Measurements from ENCODE around the gene TMA16. TPM values are rescaled to one million over a fixed set of nuclear protein-coding genes. Genes with fewer than 3 reads are reported as not detected.
"Not testable (repeated sequence)": the region's sequence is repeated elsewhere in the genome, so short reads cannot be mapped to it uniquely, and the experiment has no call there.

TMA16 gene
- 18.6 and 43.8 TPM in 2 replicates for total RNA-seq (2014; rRNA removed; shearing (Covaris generic); ENCODE audit: low replicate concordance)

DNA sequence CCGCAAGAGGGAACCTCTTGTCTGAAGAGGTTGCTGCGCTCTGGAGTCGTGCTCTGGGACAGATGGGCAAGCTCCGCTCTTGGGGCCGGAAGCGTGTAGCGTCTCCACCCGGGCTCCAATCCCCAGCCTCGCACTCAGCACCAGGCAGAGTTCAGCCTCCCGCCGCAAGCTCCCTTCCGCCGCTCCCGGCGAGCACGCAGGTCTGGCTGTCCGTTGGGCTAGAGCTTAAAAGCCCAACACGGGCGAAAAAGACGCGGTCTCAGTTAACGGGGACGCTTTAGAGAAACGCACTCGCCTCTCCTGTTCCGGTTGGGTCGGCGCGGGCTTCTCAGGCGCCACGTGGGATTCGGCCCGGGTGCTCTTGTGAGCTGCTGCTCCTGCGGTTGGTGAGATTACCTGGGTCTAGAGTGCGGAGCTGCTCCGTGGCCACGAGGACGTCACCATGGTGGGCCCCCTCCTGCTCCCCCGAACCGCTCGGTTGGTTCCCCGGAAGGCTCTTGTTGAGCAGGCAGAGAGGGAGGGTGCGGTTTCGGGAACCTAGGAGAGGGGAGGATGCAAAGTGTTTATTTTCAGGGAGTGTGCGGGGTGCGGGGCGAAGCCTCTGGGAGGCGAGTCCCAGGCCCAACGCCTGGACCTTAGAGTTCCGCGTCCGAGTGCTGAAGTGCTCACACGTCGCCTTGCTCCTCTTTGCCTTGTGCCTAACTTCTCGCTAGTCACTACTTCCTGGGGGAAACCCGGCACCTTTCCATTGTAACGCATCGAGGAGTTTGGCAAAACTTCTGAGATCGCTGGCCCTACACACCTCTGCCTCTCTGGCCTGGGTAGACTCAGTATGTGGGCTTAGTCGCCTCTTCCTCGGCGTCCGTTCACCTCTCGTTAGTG, at the start of gene TMA16:
Gene TMA16, plus strand, starts transcription at position 331 of the 882 bp plus-strand sequence. Its CDS starts 112 bp downstream, at position 443.
- in situ Hi-C loops (cut with HindIII; ENCODE audit: low pct_unique_long_range_greater_than_20kb, low sequenced_read_pairs) = no loop called here
- peak; percentile 86 for DNase-seq (ENCODE audit: low read depth)

GRCh38 chr4:163447023-163447422, 47.5 kb upstream of the TMA16 start:
- in situ Hi-C loops (cut with HindIII; ENCODE audit: low pct_unique_long_range_greater_than_20kb, low sequenced_read_pairs) = not testable (repeated sequence)

GRCh38 chr4:163447481-163447880, 47.0 kb upstream of the TMA16 start:
- in situ Hi-C loops (cut with HindIII; ENCODE audit: low pct_unique_long_range_greater_than_20kb, low sequenced_read_pairs) = no loop called here
- DNase-seq (ENCODE audit: low read depth) = no peak

More at GRCh38 chr4:163447023-163447422, 47.5 kb upstream of the TMA16 start:
- DNase-seq (ENCODE audit: low read depth) = not testable (repeated sequence)

- in situ Hi-C loops (cut with HindIII; ENCODE audit: low pct_unique_long_range_greater_than_20kb, low sequenced_read_pairs) = no loop called here
- peak; percentile 14 for DNase-seq (ENCODE audit: low read depth)
Observed at GRCh38 chr4:163448540-163449203, 45.8 kb upstream of the TMA16 start.

GRCh38 chr4:163462556-163462955, 31.9 kb upstream of the TMA16 start:
- in situ Hi-C loops (cut with HindIII; ENCODE audit: low pct_unique_long_range_greater_than_20kb, low sequenced_read_pairs) = no loop called here

GRCh38 chr4:163467082-163467770, 27.3 kb upstream of the TMA16 start:
- in situ Hi-C loops (cut with HindIII; ENCODE audit: low pct_unique_long_range_greater_than_20kb, low sequenced_read_pairs) = no loop called here
- no peak for DNase-seq (ENCODE audit: low read depth)

More at GRCh38 chr4:163462556-163462955, 31.9 kb upstream of the TMA16 start:
- DNase-seq (ENCODE audit: low read depth) = no peak

DNA sequence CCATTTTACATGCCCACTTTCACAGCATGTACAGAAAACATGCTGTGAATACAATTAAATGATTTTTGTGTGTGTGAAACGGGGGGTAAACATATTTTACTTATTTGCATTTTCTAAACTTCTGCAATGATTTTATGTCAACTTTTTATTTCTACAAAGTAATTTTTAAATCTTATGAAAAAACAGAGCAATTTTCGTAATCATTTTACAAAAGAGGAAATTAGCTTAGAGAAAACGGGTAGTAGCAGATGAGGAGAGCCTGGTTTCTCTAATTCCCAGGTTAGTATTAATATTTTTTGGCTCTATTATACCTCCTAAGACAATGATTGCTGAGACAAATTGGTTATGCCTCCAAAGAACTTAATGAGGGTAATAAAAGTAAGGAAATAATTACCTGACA, 24.1 kb upstream of the TMA16 start:
- DNase-seq (ENCODE audit: low read depth) = no peak
- in situ Hi-C loops (cut with HindIII; ENCODE audit: low pct_unique_long_range_greater_than_20kb, low sequenced_read_pairs) = no loop called here

GRCh38 chr4:163473130-163473529, 21.4 kb upstream of the TMA16 start:
- in situ Hi-C loops (cut with HindIII; ENCODE audit: low pct_unique_long_range_greater_than_20kb, low sequenced_read_pairs) = no loop called here
- no peak for DNase-seq (ENCODE audit: low read depth)

DNA sequence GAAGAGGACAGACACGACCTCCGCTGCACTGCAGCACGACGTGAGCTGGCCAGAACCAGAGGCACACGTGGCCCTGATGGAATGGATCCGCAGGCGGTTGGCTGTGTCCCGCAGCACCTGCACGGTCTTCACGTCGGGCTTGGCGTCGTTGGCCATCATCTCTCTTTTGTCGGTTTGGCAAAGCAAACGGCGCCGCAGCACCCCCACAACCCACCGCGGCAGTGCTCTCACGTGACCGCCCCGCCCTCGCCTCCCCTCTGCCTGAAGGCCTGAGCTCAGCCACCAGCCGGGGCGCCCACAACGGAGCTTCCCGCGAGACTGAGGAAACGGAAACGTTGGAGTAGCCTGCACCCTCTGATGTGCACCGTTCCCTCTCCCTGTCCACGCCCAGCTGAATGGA, 20.9 kb upstream of the TMA16 start, which contains the start of gene TKTL2:
Gene TKTL2, minus strand, starts transcription at position 179 of the 400 bp plus-strand sequence. Its CDS starts 20 bp downstream, at position 159.
- in situ Hi-C loops (cut with HindIII; ENCODE audit: low pct_unique_long_range_greater_than_20kb, low sequenced_read_pairs) = no loop called here
- no peak for DNase-seq (ENCODE audit: low read depth)

- no peak for DNase-seq (ENCODE audit: low read depth)
- in situ Hi-C loops (cut with HindIII; ENCODE audit: low pct_unique_long_range_greater_than_20kb, low sequenced_read_pairs) = no loop called here
Observed at GRCh38 chr4:163474027-163474426, 20.5 kb upstream of the TMA16 start.

DNA sequence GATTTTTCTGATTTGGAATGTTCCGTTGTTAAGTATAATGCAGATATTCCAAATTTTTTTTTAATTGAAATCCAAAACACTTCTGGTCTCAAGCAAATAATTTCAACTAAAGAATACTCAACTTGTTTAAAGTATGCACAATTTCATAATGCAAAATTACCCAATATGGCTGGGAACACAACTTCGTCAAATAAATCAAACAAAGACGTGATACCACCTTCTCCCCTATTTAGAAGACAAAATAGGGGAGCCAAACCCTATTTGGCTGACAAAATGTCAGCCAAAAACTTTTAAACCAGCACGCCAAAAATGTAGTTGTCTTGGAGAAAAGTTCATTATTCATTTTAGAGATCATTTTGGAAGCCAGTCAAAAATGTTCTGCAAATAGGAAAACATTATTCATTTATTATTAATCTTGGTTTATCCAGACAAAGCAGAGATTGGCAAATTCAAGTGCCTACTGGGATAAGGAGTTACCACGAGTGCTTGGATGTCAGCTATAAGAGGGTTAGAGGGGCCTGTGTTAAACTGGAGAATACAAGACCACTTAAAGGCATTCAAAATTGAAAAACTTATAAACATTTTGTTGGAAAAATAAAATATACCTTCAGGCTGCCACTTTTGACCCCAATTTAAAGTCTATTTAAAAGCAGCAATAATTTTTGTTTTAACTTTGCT, 17.6 kb upstream of the TMA16 start:
- in situ Hi-C loops (cut with HindIII; ENCODE audit: low pct_unique_long_range_greater_than_20kb, low sequenced_read_pairs) = no loop called here
- no peak for DNase-seq (ENCODE audit: low read depth)

DNA sequence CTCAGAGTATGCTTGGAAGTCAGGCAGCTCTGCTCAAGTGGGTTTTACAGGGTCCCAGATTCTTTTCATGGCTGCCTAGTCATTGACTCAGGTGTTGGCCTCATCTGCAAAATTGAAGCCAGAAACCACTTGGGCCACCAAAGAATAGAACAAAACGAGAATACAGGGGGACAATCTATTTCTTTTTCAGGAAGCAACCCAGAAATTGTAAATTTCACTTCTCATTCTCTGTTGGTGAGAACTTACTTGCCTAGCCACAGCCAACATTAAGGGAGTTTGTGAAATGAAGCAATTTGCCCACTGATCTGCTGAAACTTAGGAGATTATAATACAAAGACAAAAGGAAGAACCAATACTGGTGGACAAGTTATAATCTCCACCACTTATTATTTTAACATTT, 12.3 kb upstream of the TMA16 start:
- DNase-seq (ENCODE audit: low read depth) = no peak
- in situ Hi-C loops (cut with HindIII; ENCODE audit: low pct_unique_long_range_greater_than_20kb, low sequenced_read_pairs) = no loop called here

DNA sequence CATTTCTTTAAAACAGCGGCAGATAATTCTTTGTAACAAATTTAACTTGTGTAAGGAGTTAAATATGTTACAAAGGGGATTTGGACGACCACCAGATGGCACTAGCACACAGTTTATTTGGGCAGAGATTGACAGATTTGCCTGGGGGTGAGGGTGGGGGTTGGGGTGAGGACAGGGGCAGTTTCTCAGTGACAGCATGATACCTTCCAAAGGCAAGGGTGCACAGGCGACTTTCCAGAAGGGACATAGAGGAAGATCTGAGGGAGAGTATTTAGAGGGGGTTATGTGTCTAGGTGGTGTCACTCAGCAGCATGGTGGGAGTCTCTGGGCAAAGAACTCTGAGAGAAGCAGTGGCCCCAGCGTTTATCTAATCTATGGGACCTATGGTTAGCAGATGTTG, 9.6 kb upstream of the TMA16 start:
- in situ Hi-C loops (cut with HindIII; ENCODE audit: low pct_unique_long_range_greater_than_20kb, low sequenced_read_pairs) = no loop called here
- peak; percentile 14 for DNase-seq (ENCODE audit: low read depth)

GRCh38 chr4:163485589-163485988, 8.9 kb upstream of the TMA16 start:
- DNase-seq (ENCODE audit: low read depth) = no peak
- in situ Hi-C loops (cut with HindIII; ENCODE audit: low pct_unique_long_range_greater_than_20kb, low sequenced_read_pairs) = no loop called here

- in situ Hi-C loops (cut with HindIII; ENCODE audit: low pct_unique_long_range_greater_than_20kb, low sequenced_read_pairs) = no loop called here
Observed at GRCh38 chr4:163486321-163486720, 8.2 kb upstream of the TMA16 start.

DNA sequence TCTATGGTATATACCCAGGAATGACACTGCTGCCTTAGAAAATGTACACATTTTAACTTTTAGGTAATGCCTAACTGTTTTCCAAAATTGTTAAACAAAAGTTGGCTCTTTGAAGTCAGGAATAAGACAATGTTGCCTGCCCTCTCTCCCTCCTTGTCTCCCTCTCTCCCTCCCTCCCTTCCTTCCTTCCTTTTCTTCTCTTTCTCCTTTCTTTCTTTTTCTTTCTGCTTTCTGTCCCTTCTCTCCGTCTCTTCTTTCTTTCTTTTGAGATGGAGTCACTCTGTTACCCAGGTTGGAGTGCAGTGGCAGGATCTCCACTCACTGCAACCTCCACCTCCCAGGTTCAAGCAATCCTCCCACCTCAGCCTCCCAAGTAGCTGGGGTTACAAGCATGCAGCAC, 4.6 kb upstream of the TMA16 start:
- no peak for DNase-seq (ENCODE audit: low read depth)
- in situ Hi-C loops (cut with HindIII; ENCODE audit: low pct_unique_long_range_greater_than_20kb, low sequenced_read_pairs) = no loop called here

More at GRCh38 chr4:163486321-163486720, 8.2 kb upstream of the TMA16 start:
- DNase-seq (ENCODE audit: low read depth) = no peak

DNA sequence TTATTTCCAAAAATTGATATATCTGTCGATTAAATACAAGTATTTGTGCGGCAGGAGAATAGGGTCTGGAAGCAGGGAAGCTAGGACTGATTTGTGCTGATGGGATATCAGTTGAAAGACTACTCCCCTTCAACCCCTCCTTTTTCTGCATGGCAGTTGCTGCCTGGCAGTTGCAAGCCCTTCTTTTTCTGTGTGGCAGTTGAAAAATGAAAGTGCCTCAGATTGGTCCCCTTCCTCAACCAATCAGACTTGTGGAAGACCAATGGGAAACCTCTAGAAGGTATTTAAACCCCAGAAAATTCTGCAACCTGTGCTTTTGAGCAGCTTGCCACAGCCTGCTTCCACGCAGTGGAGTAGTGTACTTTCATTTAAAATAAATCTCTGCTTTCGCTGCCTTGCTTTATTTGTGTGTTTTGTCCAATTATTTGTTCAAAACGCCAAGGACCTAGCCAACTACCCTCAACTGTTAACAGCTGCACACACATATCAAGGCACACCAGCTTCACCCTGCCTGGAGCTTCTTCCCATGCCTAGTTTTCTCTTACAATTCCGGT, 1.5 kb upstream of the TMA16 start:
- DNase-seq (ENCODE audit: low read depth) = peak; percentile 11
- in situ Hi-C loops (cut with HindIII; ENCODE audit: low pct_unique_long_range_greater_than_20kb, low sequenced_read_pairs) = no loop called here
